Bronchial epithelial cell (primary cell): ENCODE results near the gene C10orf143. TPM values are rescaled to one million over a fixed set of nuclear protein-coding genes. Genes with fewer than 3 reads are reported as not detected.

ENCODE experiments used
- DNase-seq: peaks from one replicate; pipeline ENCODE4 v3.0.0-alpha.2; 2010; ENCODE audit warnings: low read depth
- FAIRE-seq: peaks from 2 replicates; lab custom pipeline; 2011; peaks lifted over from hg19 to GRCh38; lab: Jason Lieb, UNC
- H3K27me3 ChIP-seq: 2 replicates; pipeline ENCODE4 v1.5.1; 2011; ENCODE audit warnings: low read length; ENCODE audit not compliant: control insufficient read depth, insufficient read depth
- H3K36me3 ChIP-seq: 2 replicates; pipeline ENCODE4 v1.5.1; 2011; ENCODE audit warnings: low read length; ENCODE audit not compliant: control insufficient read depth, insufficient read depth
- H3K4me3 ChIP-seq: 2 replicates; pipeline ENCODE4 v1.5.1; 2011; ENCODE audit warnings: mild to moderate bottlenecking, low read depth, low read length, control low read depth
- total RNA-seq: library from RNA; depleted of rRNA; stranded (reverse); fragments of >200 nt; gene quantifications from 2 replicates; pipeline ENCODE4 v1.2.1, GENCODE V29; 2014
- TF ChIP-seq, protein P1 (sequence below): IDR thresholded peaks from 2 replicates; pipeline ENCODE4 v1.5.1; 2011; ENCODE audit warnings: mild to moderate bottlenecking, moderate library complexity, low read length, control low read depth, inconsistent platforms; ENCODE audit not compliant: insufficient read depth, severe bottlenecking

C10orf143 gene
- total RNA-seq, 1 donor from 2014 or later, result 0.26 TPM

DNA sequence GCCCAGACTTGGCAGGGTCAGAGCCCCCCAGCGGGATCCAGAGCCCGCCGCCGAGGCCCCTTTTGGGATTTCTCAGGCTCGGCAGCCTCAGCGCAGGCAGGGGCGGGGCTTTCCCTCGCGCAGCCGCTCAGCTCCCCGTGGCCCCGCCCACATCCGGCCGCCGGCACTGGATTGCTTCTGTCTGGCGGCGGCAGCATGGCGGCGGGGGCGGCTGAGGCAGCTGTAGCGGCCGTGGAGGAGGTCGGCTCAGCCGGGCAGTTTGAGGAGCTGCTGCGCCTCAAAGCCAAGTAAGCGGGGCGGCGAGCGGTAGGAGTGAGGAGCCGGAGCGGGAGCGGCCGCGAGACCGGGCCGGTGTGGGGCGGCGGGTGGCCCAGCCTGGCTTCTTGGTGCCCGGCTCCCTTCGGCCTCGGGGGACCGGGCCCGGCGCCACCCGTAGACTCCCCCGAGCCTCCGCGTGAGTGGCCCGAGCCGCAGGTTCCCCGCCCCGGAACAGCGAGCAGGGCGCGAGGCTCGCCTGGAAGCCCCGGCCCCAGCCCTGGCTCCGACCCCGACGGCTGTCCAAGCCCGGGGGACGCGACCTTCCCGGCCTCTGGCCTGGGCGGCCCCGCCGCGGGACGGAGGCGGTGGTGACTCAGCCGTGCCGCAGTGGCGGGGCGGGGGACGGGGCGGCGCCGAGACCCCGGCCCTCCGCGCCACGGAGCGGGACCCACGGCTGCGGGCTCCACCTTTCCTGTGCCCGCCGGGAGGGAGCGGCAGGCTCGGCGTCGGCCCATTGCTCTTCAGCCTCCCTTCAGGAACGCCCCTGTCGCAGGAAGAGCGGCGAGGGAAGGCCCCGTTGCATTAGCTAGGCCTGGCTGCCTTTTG, 25.8 kb upstream of the C10orf143 start, which contains the start of gene GLRX3:
GLRX3 (plus strand) TSS at position 166 of the 864 bp plus-strand sequence; CDS start at position 196, 30 bp downstream.
- no peak for FAIRE-seq
- DNase-seq, result peak; percentile 48

DNA sequence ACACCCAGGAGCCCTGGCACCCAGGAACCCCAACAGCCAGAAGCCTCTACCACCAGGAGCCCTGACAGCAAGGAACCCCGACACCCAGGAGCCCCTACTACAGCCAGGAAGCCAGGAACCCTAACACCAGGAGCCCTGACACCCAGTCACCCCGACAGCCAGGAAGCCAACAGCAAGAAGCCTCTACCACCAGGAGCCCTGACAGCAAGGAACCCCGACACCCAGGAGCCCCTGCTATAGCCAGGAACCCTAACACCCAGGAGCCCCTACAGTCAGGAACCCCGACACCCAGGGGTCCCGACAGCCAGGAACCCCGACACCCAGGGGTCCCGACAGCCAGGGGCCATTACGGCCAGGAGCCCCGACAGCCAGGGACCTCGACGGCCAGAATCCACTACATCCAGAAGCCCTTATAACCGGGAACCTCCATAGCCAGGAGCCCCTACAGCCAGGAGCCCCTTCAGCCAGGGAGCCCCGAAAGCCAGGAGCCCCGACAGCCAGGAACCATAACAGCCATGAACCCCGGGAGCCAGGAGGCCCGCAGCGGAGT, 25.1 kb upstream of the C10orf143 start:
- Histone ChIP-seq H3K4me3 (peak overlapping the region; percentile 79), H3K36me3 (peaks cover 2% of the 10 kb centered on the region), H3K27me3 (no peaks in the 10 kb centered on the region)
- FAIRE-seq (no peak), DNase-seq (no peak)
- TF ChIP-seq, protein P1, sequence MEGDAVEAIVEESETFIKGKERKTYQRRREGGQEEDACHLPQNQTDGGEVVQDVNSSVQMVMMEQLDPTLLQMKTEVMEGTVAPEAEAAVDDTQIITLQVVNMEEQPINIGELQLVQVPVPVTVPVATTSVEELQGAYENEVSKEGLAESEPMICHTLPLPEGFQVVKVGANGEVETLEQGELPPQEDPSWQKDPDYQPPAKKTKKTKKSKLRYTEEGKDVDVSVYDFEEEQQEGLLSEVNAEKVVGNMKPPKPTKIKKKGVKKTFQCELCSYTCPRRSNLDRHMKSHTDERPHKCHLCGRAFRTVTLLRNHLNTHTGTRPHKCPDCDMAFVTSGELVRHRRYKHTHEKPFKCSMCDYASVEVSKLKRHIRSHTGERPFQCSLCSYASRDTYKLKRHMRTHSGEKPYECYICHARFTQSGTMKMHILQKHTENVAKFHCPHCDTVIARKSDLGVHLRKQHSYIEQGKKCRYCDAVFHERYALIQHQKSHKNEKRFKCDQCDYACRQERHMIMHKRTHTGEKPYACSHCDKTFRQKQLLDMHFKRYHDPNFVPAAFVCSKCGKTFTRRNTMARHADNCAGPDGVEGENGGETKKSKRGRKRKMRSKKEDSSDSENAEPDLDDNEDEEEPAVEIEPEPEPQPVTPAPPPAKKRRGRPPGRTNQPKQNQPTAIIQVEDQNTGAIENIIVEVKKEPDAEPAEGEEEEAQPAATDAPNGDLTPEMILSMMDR, result no peak

More for the DNA sequence above, 25.8 kb upstream of the C10orf143 start, which contains the start of gene GLRX3:
- Histone ChIP-seq H3K27me3 (no peaks in the 10 kb centered on the region), H3K36me3 (peaks cover 3% of the 10 kb centered on the region), H3K4me3 (peak within 1 kb of the TSS; percentile 79)
- TF ChIP-seq, protein P1, result no peak

DNA sequence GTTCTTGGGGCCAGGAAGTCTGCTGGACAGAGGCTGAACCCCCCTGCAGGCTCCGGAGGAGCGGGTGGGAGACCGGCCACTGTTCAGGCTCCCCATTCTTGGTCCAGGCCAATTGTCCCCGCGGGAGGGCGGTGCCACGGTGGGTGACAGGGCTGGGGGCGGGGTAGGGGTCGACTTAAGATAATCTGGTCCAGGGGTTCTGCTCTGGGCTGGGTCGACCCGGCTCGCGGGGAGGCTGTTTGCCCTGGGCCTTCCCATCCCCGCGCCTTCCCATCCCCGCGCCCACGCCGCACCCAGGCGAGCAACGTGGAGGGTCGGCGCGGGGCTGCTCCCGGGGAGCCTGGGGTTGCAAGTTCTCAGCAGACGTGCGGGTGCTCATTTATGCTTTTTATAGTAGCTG, 18.3 kb upstream of the C10orf143 start:
- Histone ChIP-seq H3K36me3 (no peaks in the 10 kb centered on the region), H3K27me3 (no peaks in the 10 kb centered on the region), H3K4me3 (no peak overlapping the region)
- TF ChIP-seq, protein P1, result no peak
- DNase-seq (no peak), FAIRE-seq (no peak)

DNA sequence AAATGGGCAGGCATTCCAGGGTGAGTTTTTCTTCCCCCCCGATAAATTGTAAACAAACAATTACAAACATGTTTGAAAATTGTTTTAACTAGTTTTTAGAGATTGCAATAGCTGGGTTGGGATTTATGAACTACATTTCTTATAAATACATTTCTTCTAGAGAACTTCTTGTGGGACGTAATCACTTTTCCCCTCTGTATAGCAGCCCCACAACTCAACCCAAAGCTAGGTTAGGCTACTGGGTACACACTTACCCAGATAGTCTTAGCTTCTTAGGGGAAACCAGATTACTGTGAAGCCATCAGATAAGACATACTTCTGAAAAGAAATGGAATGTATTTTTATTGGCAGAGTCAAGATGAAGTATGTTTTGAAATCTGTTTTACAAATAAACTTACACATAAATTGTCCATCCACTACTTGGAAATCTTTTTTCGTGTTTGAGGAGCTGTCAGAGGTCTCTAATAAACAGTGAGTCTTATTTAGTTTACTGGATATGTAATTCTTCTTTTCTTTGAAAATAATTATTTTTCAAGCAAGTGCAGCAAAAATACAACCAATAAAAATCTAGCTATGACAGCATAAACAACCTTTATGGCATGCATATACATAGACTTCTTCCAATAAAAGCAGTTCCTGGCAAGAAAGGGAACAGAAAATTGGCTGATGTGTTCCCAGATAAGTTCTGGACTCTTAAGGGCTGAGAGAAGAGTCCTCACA, 17.6 kb upstream of the C10orf143 start:
- TF ChIP-seq, protein P1, result no peak
- no peak overlapping the region for H3K4me3 ChIP-seq
- FAIRE-seq, result no peak
- no peaks in the 10 kb centered on the region for H3K36me3 ChIP-seq
- no peak for DNase-seq
- H3K27me3 ChIP-seq, result no peaks in the 10 kb centered on the region

DNA sequence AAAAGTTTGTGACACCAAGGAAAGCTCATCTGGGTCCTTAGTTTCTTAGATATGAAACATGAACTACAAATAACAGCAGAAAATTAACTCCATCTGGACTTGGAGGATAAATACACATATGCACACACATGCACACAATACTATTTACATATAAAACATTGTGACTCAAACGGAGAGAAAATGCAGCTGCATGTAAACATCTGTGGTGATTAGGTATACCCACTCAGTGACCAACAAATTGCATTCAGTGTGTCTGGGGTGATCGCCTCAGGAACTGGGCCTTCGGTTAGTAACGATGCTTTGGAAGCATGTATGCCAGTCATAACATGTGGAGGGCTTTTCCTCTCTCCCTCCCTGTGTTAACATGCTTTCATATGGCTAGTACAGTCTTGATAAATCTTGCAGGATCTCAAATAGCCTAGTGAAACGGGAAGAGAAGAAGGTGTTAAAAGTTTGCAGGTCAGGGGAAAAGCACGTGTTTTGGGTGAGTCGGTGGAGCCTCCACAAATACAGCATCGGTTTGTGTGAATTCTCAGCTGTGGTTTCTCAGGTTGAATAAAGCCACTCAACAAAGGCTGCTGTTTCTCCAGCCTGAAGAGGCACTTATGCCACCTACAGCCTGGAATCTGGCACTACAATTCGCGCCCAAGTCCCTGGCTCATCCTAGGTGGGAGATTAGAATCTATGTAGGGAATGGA, 16.9 kb upstream of the C10orf143 start:
- Histone ChIP-seq H3K36me3 (no peaks in the 10 kb centered on the region), H3K4me3 (no peak overlapping the region), H3K27me3 (no peaks in the 10 kb centered on the region)
- FAIRE-seq (no peak), DNase-seq (peak; percentile 76)
- TF ChIP-seq, protein P1, result peak; percentile 85
